ENCODE results near the gene SLC22A1. TPM values are rescaled to one million over a fixed set of nuclear protein-coding genes. Genes with fewer than 3 reads are reported as not detected.
"Not testable (repeated sequence)": the region's sequence is repeated elsewhere in the genome, so short reads cannot be mapped to it uniquely, and the experiment has no call there.

The SLC22A1 gene
- total RNA-seq, 1 donor from 2014 or later = 2.4 TPM

- peaks cover 15% of the 10 kb centered on the region for H3K36me3 Mint-ChIP-seq (ENCODE audit: insufficient read depth)
- H3K27me3 Mint-ChIP-seq = no peaks in the 10 kb centered on the region
- no peak overlapping the region for H3K4me3 Mint-ChIP-seq (ENCODE audit: low read depth)
Observed at GRCh38 chr6:160131636-160132296, 10.2 kb downstream of the SLC22A1 start.

DNA sequence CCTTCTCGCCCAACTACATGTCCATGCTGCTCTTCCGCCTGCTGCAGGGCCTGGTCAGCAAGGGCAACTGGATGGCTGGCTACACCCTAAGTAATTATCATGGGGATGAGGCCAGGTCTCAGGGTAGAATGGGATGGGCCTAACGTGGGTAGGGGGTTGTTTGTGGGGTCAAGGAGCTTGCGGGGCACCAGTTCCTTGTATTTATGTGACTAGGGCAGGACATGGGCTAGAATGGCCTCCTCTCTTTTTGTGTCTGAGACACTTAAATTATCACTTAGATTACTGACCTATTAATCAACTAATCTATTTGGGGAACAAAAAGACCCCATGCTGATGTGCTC, 10.7 kb downstream of the SLC22A1 start:
- Mint-ChIP-seq H3K9me3 (ENCODE audit: low read depth) (no peaks in the 10 kb centered on the region), H3K36me3 (ENCODE audit: insufficient read depth) (peaks cover 15% of the 10 kb centered on the region), H3K27me3 (no peaks in the 10 kb centered on the region), H3K4me3 (ENCODE audit: low read depth) (no peak overlapping the region), H3K4me1 (ENCODE audit: low read depth) (peaks cover 6% of the 10 kb centered on the region), H3K27ac (no peak overlapping the region)
- TF ChIP-seq CTCF (IDR thresholded peaks at IDR 0.05; ENCODE audit: unreplicated experiment) = no peak
- DNase-seq (ENCODE audit: low spot score, unreplicated experiment) = no peak

More at GRCh38 chr6:160131636-160132296, 10.2 kb downstream of the SLC22A1 start:
- TF ChIP-seq CTCF (IDR thresholded peaks at IDR 0.05; ENCODE audit: unreplicated experiment) = no peak
- no peak overlapping the region for H3K27ac Mint-ChIP-seq
- no peak for DNase-seq (ENCODE audit: low spot score, unreplicated experiment)
- peaks cover 2% of the 10 kb centered on the region for H3K4me1 Mint-ChIP-seq (ENCODE audit: low read depth)
- H3K9me3 Mint-ChIP-seq (ENCODE audit: low read depth) = no peaks in the 10 kb centered on the region

DNA sequence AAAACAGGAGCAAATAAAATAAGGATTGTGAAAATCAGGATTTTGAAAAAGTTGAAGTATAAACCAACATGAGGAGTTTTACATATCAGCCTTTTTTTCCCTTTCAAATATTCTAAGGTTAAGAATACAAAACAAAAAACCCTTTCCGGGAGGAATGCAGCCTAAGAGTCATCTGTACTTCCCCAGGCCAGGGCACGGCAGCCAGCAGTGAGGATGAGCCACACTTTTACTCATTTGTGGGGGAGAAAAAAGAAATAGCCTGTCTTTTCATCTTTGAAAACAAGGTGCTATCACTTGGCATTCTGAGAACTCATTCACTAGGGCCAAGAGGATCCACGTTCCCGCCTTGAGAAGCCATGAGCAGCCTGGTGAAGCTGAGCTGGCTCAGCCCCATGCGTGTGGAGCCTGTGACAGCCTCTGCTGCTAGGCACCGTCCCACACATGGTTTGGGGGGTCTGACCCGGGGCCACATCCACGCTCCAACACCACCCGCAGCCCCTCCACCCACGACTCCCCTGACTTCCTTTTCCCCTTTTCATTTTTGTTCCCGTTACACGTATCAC, 11.2 kb downstream of the SLC22A1 start:
- Mint-ChIP-seq H3K27ac (no peak overlapping the region), H3K9me3 (ENCODE audit: low read depth) (no peaks in the 10 kb centered on the region), H3K27me3 (no peaks in the 10 kb centered on the region), H3K4me3 (ENCODE audit: low read depth) (no peak overlapping the region), H3K4me1 (ENCODE audit: low read depth) (peaks cover 12% of the 10 kb centered on the region), H3K36me3 (ENCODE audit: insufficient read depth) (peaks cover 15% of the 10 kb centered on the region)
- TF ChIP-seq CTCF (IDR thresholded peaks at IDR 0.05; ENCODE audit: unreplicated experiment) = no peak
- DNase-seq (ENCODE audit: low spot score, unreplicated experiment) = no peak

GRCh38 chr6:160133441-160134336, 12.1 kb downstream of the SLC22A1 start:
- Mint-ChIP-seq H3K4me1 (ENCODE audit: low read depth) (peaks cover 17% of the 10 kb centered on the region), H3K4me3 (ENCODE audit: low read depth) (no peak overlapping the region), H3K36me3 (ENCODE audit: insufficient read depth) (peaks cover 15% of the 10 kb centered on the region), H3K9me3 (ENCODE audit: low read depth) (no peaks in the 10 kb centered on the region), H3K27me3 (no peaks in the 10 kb centered on the region), H3K27ac (no peak overlapping the region)
- TF ChIP-seq CTCF (IDR thresholded peaks at IDR 0.05; ENCODE audit: unreplicated experiment) = no peak
- DNase-seq (ENCODE audit: low spot score, unreplicated experiment) = no peak

DNA sequence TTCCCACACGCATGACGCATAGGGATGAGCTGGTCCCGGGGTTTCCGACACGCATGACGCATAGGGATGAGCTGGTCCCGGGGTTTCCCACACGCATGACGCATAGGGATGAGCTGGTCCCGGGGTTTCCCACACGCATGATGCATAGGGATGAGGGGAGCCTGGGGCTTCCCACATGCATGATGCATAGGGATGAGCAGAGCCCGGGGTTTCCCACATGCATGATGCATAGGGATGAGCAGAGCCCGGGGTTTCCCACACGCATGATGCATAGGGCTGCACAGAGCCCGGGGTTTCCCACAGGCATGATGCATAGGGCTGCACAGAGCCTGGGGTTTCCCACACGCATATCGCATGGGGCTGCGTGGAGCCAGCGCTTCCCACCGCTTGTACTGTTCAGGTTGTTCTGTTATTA, 12.7 kb downstream of the SLC22A1 start:
- not testable (repeated sequence) for H3K27me3 Mint-ChIP-seq; H3K27ac Mint-ChIP-seq; DNase-seq (ENCODE audit: low spot score, unreplicated experiment); H3K9me3 Mint-ChIP-seq (ENCODE audit: low read depth); H3K4me3 Mint-ChIP-seq (ENCODE audit: low read depth)
- peaks cover 15% of the 10 kb centered on the region for H3K36me3 Mint-ChIP-seq (ENCODE audit: insufficient read depth)
- peaks cover 17% of the 10 kb centered on the region for H3K4me1 Mint-ChIP-seq (ENCODE audit: low read depth)
